Measurements from ENCODE around the gene SMYD3.
"Not testable (repeated sequence)": the region's sequence is repeated elsewhere in the genome, so short reads cannot be mapped to it uniquely, and the experiment has no call there.

The SMYD3 gene

GRCh38 chr1:245779797-245780755 is 727.0 kb downstream of the SMYD3 start:
- no peak for DNase-seq (ENCODE audit: low read depth in 2 of 3, low spot score in 2 of 3)

GRCh38 chr1:245777752-245778151 is 729.3 kb downstream of the SMYD3 start:
- DNase-seq (ENCODE audit: low read depth in 2 of 3, low spot score in 2 of 3): no peak

GRCh38 chr1:245776694-245777332 is 730.3 kb downstream of the SMYD3 start:
- no peak for DNase-seq (ENCODE audit: low read depth in 2 of 3, low spot score in 2 of 3)

GRCh38 chr1:245776139-245776538 is 730.9 kb downstream of the SMYD3 start:
- DNase-seq (ENCODE audit: low read depth in 2 of 3, low spot score in 2 of 3): no peak

GRCh38 chr1:245774931-245775330 is 732.1 kb downstream of the SMYD3 start:
- DNase-seq (ENCODE audit: low read depth in 2 of 3, low spot score in 2 of 3): not testable (repeated sequence)

GRCh38 chr1:245774196-245774595 is 732.9 kb downstream of the SMYD3 start:
- DNase-seq (ENCODE audit: low read depth in 2 of 3, low spot score in 2 of 3): no peak

GRCh38 chr1:245773344-245773743 is 733.7 kb downstream of the SMYD3 start:
- no peak for DNase-seq (ENCODE audit: low read depth in 2 of 3, low spot score in 2 of 3)

GRCh38 chr1:245772739-245773138 is 734.3 kb downstream of the SMYD3 start:
- DNase-seq (ENCODE audit: low read depth in 2 of 3, low spot score in 2 of 3): no peak

GRCh38 chr1:245772325-245772724 is 734.8 kb downstream of the SMYD3 start:
- no peak for DNase-seq (ENCODE audit: low read depth in 2 of 3, low spot score in 2 of 3)

- no peak for DNase-seq (ENCODE audit: low read depth in 2 of 3, low spot score in 2 of 3)
These were observed 735.4 kb downstream of the SMYD3 start for GRCh38 chr1:245771511-245772281.

GRCh38 chr1:245770156-245770555 is 736.9 kb downstream of the SMYD3 start:
- DNase-seq (ENCODE audit: low read depth in 2 of 3, low spot score in 2 of 3): no peak

- no peak for DNase-seq (ENCODE audit: low read depth in 2 of 3, low spot score in 2 of 3)
These were observed 738.5 kb downstream of the SMYD3 start for GRCh38 chr1:245768596-245768995.

- DNase-seq (ENCODE audit: low read depth in 2 of 3, low spot score in 2 of 3): no peak
These were observed 741.7 kb downstream of the SMYD3 start for GRCh38 chr1:245765230-245766000.

GRCh38 chr1:245763873-245764331 is 743.2 kb downstream of the SMYD3 start:
- DNase-seq (ENCODE audit: low read depth in 2 of 3, low spot score in 2 of 3): no peak

GRCh38 chr1:245762396-245762910 is 744.6 kb downstream of the SMYD3 start:
- DNase-seq (ENCODE audit: low read depth in 2 of 3, low spot score in 2 of 3): no peak

GRCh38 chr1:245760301-245760700 is 746.8 kb downstream of the SMYD3 start:
- DNase-seq (ENCODE audit: low read depth in 2 of 3, low spot score in 2 of 3): no peak

- DNase-seq (ENCODE audit: low read depth in 2 of 3, low spot score in 2 of 3): no peak
These were observed 752.6 kb downstream of the SMYD3 start for GRCh38 chr1:245754463-245754961.

- DNase-seq (ENCODE audit: low read depth in 2 of 3, low spot score in 2 of 3): no peak
These were observed 753.3 kb downstream of the SMYD3 start for GRCh38 chr1:245753807-245754206.

- DNase-seq (ENCODE audit: low read depth in 2 of 3, low spot score in 2 of 3): no peak
These were observed 754.5 kb downstream of the SMYD3 start for GRCh38 chr1:245752561-245752960.

- DNase-seq (ENCODE audit: low read depth in 2 of 3, low spot score in 2 of 3): no peak
These were observed 755.2 kb downstream of the SMYD3 start for GRCh38 chr1:245751726-245752470.

Measured in activated CD8-positive, alpha-beta memory T cell treated with anti-CD3 and anti-CD28 coated beads for 48 hours (primary cell).